GM18507 (cell line): Measurements from ENCODE around the gene MARF1.
"Not testable (repeated sequence)": the region's sequence is repeated elsewhere in the genome, so short reads cannot be mapped to it uniquely, and the experiment has no call there.

Experiments used
- DNase-seq: peaks from one replicate; pipeline ENCODE4 v3.0.0; 2011; ENCODE audit warnings: low read depth; ENCODE audit not compliant: insufficient read length; ENCODE audit errors: extremely low spot score
- FAIRE-seq: peaks from 2 replicates; lab custom pipeline; 2011; peaks lifted over from hg19 to GRCh38; lab: Jason Lieb, UNC

The MARF1 gene

GRCh38 chr16:15643048-15643945 is at the start of gene MARF1:
Gene MARF1, minus strand, starts transcription at chr16:15643154. Its CDS starts 3,921 bp downstream, at chr16:15639233.
- DNase-seq (peak; percentile 65), FAIRE-seq (peak; percentile 89)

- DNase-seq, FAIRE-seq: not testable (repeated sequence)
These were observed 49.6 kb upstream of the MARF1 start for GRCh38 chr16:15692508-15692907.

GRCh38 chr16:15691046-15691445 is 48.1 kb upstream of the MARF1 start:
- FAIRE-seq (no peak), DNase-seq (no peak)

- no peak for FAIRE-seq
- no peak for DNase-seq
These were observed 47.3 kb upstream of the MARF1 start for GRCh38 chr16:15690296-15690695.

- DNase-seq (no peak), FAIRE-seq (no peak)
These were observed 46.3 kb upstream of the MARF1 start for GRCh38 chr16:15689290-15689689.

- no peak for DNase-seq
- FAIRE-seq: no peak
These were observed 43.3 kb upstream of the MARF1 start for GRCh38 chr16:15686287-15686686.

- no peak for DNase-seq
- no peak for FAIRE-seq
These were observed 39.2 kb upstream of the MARF1 start for GRCh38 chr16:15682105-15682570.

- FAIRE-seq (no peak), DNase-seq (no peak)
These were observed 34.5 kb upstream of the MARF1 start for GRCh38 chr16:15677447-15677846.

GRCh38 chr16:15676506-15676905 is 33.6 kb upstream of the MARF1 start:
- no peak for FAIRE-seq
- DNase-seq: no peak

GRCh38 chr16:15674571-15674970 is 31.6 kb upstream of the MARF1 start:
- FAIRE-seq (no peak), DNase-seq (no peak)

GRCh38 chr16:15672514-15673167 is 29.7 kb upstream of the MARF1 start:
- no peak for DNase-seq
- no peak for FAIRE-seq

- FAIRE-seq, DNase-seq: not testable (repeated sequence)
These were observed 29.2 kb upstream of the MARF1 start for GRCh38 chr16:15672127-15672513.

GRCh38 chr16:15671530-15672117 is 28.7 kb upstream of the MARF1 start:
- FAIRE-seq: no peak
- DNase-seq: no peak

GRCh38 chr16:15667091-15667742 is 24.3 kb upstream of the MARF1 start:
- DNase-seq (no peak), FAIRE-seq (no peak)

- FAIRE-seq (no peak), DNase-seq (no peak)
These were observed 22.2 kb upstream of the MARF1 start for GRCh38 chr16:15665107-15665506.

GRCh38 chr16:15660203-15660601 is 17.2 kb upstream of the MARF1 start:
- no peak for FAIRE-seq

GRCh38 chr16:15658556-15658955 is 15.6 kb upstream of the MARF1 start:
- DNase-seq (no peak), FAIRE-seq (no peak)

More at GRCh38 chr16:15660203-15660601, 17.2 kb upstream of the MARF1 start:
- DNase-seq: no peak

GRCh38 chr16:15658149-15658548 is 15.2 kb upstream of the MARF1 start:
- no peak for DNase-seq
- no peak for FAIRE-seq

- not testable (repeated sequence) for DNase-seq, FAIRE-seq
These were observed 12.6 kb upstream of the MARF1 start for GRCh38 chr16:15655561-15655960.

- no peak for FAIRE-seq
These were observed 11.6 kb upstream of the MARF1 start for GRCh38 chr16:15654591-15654990.

More at GRCh38 chr16:15654591-15654990, 11.6 kb upstream of the MARF1 start:
- DNase-seq: no peak
